Measurements from ENCODE around the gene MEX3A.

The MEX3A gene

DNA sequence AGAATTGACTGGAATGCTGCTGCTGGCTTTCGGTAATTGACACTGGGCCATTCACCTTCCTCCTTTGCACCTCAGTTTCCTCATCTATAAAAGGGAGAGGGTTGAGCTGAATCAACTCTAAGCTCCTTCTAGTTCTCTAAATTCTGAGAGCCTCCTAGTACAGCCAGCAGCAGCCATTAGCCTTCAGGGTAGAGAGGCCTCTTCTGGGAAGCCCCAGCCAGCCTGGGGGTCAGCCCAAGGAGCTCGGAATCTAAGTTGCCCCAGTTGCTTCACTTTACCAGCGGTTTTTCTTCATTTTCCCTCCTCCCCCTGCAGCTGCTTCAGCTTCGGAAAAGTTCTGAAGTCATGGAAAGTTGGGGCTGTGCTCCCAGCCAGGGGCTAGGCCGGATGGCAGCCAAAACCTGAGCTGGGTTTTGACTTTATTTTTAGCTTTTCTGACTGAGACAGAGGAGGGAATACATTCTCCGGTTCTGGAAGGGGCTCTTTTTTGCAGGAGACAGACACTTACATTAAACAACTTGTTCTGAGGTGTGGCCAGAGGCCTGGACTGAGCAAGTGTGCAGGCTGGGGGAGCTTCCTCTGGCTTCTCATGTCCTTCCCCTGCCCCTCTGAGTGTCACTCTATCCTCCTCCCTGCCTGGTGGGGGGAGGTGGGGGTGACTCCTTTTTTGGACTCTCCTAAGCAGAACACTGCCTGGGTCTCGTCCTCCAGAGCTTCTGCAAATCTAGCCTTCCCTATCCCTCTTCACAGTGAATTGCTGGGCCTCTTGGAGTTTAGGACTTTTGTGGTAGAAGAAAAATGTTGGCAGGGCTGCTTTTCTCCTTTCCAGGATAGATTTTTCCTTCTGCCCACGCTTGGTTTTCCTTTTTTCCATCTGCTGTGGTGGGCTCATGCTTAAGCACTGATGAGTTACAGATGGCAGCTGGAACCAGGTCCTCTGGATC, 46.7 kb upstream of the MEX3A start:
- no peak overlapping the region for H3K4me3 ChIP-seq (ENCODE audit: low read length)
- no peaks in the 10 kb centered on the region for H3K79me2 ChIP-seq (ENCODE audit: control insufficient read depth, low read length)
- H3K36me3 ChIP-seq (ENCODE audit: control insufficient read depth, low read length), result no peaks in the 10 kb centered on the region

GRCh38 chr1:156128308-156128653, 46.0 kb upstream of the MEX3A start:
- no peaks in the 10 kb centered on the region for H3K9me2 ChIP-seq (replicated peaks; ENCODE audit: control insufficient read depth, low read length)
- no peaks in the 10 kb centered on the region for H3K27me3 ChIP-seq (ENCODE audit: control insufficient read depth, low read length)
- no peaks in the 10 kb centered on the region for H3K9me3 ChIP-seq (ENCODE audit: control insufficient read depth, insufficient read depth, low read length)
- H3K4me3 ChIP-seq (ENCODE audit: low read length), result no peak overlapping the region
- TF ChIP-seq, protein P1, sequence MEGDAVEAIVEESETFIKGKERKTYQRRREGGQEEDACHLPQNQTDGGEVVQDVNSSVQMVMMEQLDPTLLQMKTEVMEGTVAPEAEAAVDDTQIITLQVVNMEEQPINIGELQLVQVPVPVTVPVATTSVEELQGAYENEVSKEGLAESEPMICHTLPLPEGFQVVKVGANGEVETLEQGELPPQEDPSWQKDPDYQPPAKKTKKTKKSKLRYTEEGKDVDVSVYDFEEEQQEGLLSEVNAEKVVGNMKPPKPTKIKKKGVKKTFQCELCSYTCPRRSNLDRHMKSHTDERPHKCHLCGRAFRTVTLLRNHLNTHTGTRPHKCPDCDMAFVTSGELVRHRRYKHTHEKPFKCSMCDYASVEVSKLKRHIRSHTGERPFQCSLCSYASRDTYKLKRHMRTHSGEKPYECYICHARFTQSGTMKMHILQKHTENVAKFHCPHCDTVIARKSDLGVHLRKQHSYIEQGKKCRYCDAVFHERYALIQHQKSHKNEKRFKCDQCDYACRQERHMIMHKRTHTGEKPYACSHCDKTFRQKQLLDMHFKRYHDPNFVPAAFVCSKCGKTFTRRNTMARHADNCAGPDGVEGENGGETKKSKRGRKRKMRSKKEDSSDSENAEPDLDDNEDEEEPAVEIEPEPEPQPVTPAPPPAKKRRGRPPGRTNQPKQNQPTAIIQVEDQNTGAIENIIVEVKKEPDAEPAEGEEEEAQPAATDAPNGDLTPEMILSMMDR (IDR thresholded peaks at IDR 0.05; ENCODE audit: low read depth, low read length, poor library complexity, severe bottlenecking), result no peak
- no peak for TF ChIP-seq EZH2phosphoT487 (IDR thresholded peaks at IDR 0.05; ENCODE audit: borderline replicate concordance, low read length)
- H3K36me3 ChIP-seq (ENCODE audit: control insufficient read depth, low read length), result no peaks in the 10 kb centered on the region
- no peaks in the 10 kb centered on the region for H3K79me2 ChIP-seq (ENCODE audit: control insufficient read depth, low read length)
- peaks cover 3% of the 10 kb centered on the region; the same call in 1 of the 2 replicates for H3F3A ChIP-seq (ENCODE audit: control insufficient read depth, insufficient read depth)
- no peak overlapping the region for H3K4me2 ChIP-seq (ENCODE audit: low read length)
- peaks cover 35% of the 10 kb centered on the region for H3K4me1 ChIP-seq (ENCODE audit: control insufficient read depth, low read length)
- H4K20me1 ChIP-seq (ENCODE audit: control insufficient read depth, insufficient read depth, low read depth, low read length), result no peaks in the 10 kb centered on the region
- H3K27ac ChIP-seq (ENCODE audit: low read depth, low read length), result no peak overlapping the region

More for the DNA sequence above, 46.7 kb upstream of the MEX3A start:
- TF ChIP-seq, protein P1 (IDR thresholded peaks at IDR 0.05; ENCODE audit: low read depth, low read length, poor library complexity, severe bottlenecking), result no peak
- Histone ChIP-seq H3K9me3 (ENCODE audit: control insufficient read depth, insufficient read depth, low read length) (no peaks in the 10 kb centered on the region), H3K27ac (ENCODE audit: low read depth, low read length) (no peak overlapping the region), H3K9me2 (replicated peaks; ENCODE audit: control insufficient read depth, low read length) (no peaks in the 10 kb centered on the region), H3K4me1 (ENCODE audit: control insufficient read depth, low read length) (peaks cover 28% of the 10 kb centered on the region), H3K4me2 (ENCODE audit: low read length) (no peak overlapping the region), H3K27me3 (ENCODE audit: control insufficient read depth, low read length) (no peaks in the 10 kb centered on the region), H3F3A (ENCODE audit: control insufficient read depth, insufficient read depth) (peaks cover 3% of the 10 kb centered on the region; the same call in 1 of the 2 replicates), H4K20me1 (ENCODE audit: control insufficient read depth, insufficient read depth, low read depth, low read length) (no peaks in the 10 kb centered on the region)

- H3K4me2 ChIP-seq (ENCODE audit: low read length), result peak overlapping the region; percentile 62
- H3K27ac ChIP-seq (ENCODE audit: low read depth, low read length), result no peak overlapping the region
- H3K27me3 ChIP-seq (ENCODE audit: control insufficient read depth, low read length), result no peaks in the 10 kb centered on the region
- peaks cover 3% of the 10 kb centered on the region; the same call in 1 of the 2 replicates for H3F3A ChIP-seq (ENCODE audit: control insufficient read depth, insufficient read depth)
- H3K4me1 ChIP-seq (ENCODE audit: control insufficient read depth, low read length), result peaks cover 35% of the 10 kb centered on the region
- H3K9me2 ChIP-seq (replicated peaks; ENCODE audit: control insufficient read depth, low read length), result no peaks in the 10 kb centered on the region
- TF ChIP-seq, protein P1 (IDR thresholded peaks at IDR 0.05; ENCODE audit: low read depth, low read length, poor library complexity, severe bottlenecking), result no peak
- no peak for TF ChIP-seq EZH2phosphoT487 (IDR thresholded peaks at IDR 0.05; ENCODE audit: borderline replicate concordance, low read length)
- H3K9me3 ChIP-seq (ENCODE audit: control insufficient read depth, insufficient read depth, low read length), result no peaks in the 10 kb centered on the region
- H3K4me3 ChIP-seq (ENCODE audit: low read length), result peak overlapping the region; percentile 73
- H4K20me1 ChIP-seq (ENCODE audit: control insufficient read depth, insufficient read depth, low read depth, low read length), result no peaks in the 10 kb centered on the region
- H3K79me2 ChIP-seq (ENCODE audit: control insufficient read depth, low read length), result no peaks in the 10 kb centered on the region
- no peaks in the 10 kb centered on the region for H3K36me3 ChIP-seq (ENCODE audit: control insufficient read depth, low read length)
Measured at GRCh38 chr1:156126630-156127534, 44.6 kb upstream of the MEX3A start.
